KMS-11 (cell line): ENCODE results near the gene SPRED1.

ENCODE experiments used
- H2AFZ ChIP-seq: fragments of 200-600 bp; sonication (generic); 2 replicates; pipeline ENCODE4 v1.6.1; 2016; ENCODE audit warnings: antibody characterized with exemption, mixed run types, low read depth
- H3K27ac ChIP-seq: fragments of 200-600 bp; sonication (generic); 2 replicates; pipeline ENCODE4 v1.6.1; 2016; ENCODE audit warnings: mild to moderate bottlenecking, mixed run types
- H3K27me3 ChIP-seq: fragments of 200-600 bp; sonication (generic); 2 replicates; pipeline ENCODE4 v1.6.1; 2017; ENCODE audit warnings: mild to moderate bottlenecking, low read depth, mixed run types, moderate library complexity; ENCODE audit not compliant: insufficient read depth
- H3K36me3 ChIP-seq: fragments of 200-600 bp; sonication (generic); 2 replicates; pipeline ENCODE4 v1.6.1; 2017; ENCODE audit warnings: mild to moderate bottlenecking, mixed run types; ENCODE audit not compliant: insufficient read depth
- H3K4me1 ChIP-seq: fragments of 200-600 bp; sonication (generic); 2 replicates; pipeline ENCODE4 v1.6.1; 2016; ENCODE audit warnings: mild to moderate bottlenecking, low read depth, mixed run types; ENCODE audit not compliant: poor library complexity, severe bottlenecking
- H3K4me2 ChIP-seq: fragments of 200-600 bp; sonication (generic); 2 replicates; pipeline ENCODE4 v1.7.0; 2016; ENCODE audit warnings: mild to moderate bottlenecking, mixed run types
- H3K4me3 ChIP-seq: fragments of 200-600 bp; sonication (generic); IDR thresholded peaks from 2 replicates; pipeline ENCODE4 v1.6.1; 2017; ENCODE audit warnings: low read depth, low read length, mixed read lengths; ENCODE audit not compliant: insufficient read depth
- H3K79me2 ChIP-seq: fragments of 200-600 bp; sonication (generic); 2 replicates; pipeline ENCODE4 v1.6.1; 2016; ENCODE audit warnings: low read depth, mixed run types; ENCODE audit not compliant: insufficient read depth
- H3K9ac ChIP-seq: fragments of 200-600 bp; sonication (generic); 2 replicates; pipeline ENCODE4 v1.6.1; 2016; ENCODE audit warnings: mild to moderate bottlenecking, mixed run types
- H4K20me1 ChIP-seq: fragments of 200-600 bp; sonication (generic); 2 replicates; pipeline ENCODE4 v1.6.1; 2016; ENCODE audit warnings: mild to moderate bottlenecking, mixed run types; ENCODE audit not compliant: insufficient read depth
- TF ChIP-seq, protein P1 (sequence below): fragments of 200-600 bp; sonication (generic); conservative IDR thresholded peaks from 2 replicates; pipeline ENCODE4 v1.6.1; 2017; ENCODE audit warnings: low read depth, mild to moderate bottlenecking, antibody characterized with exemption, low read length, moderate library complexity, mixed read lengths

The SPRED1 gene

DNA sequence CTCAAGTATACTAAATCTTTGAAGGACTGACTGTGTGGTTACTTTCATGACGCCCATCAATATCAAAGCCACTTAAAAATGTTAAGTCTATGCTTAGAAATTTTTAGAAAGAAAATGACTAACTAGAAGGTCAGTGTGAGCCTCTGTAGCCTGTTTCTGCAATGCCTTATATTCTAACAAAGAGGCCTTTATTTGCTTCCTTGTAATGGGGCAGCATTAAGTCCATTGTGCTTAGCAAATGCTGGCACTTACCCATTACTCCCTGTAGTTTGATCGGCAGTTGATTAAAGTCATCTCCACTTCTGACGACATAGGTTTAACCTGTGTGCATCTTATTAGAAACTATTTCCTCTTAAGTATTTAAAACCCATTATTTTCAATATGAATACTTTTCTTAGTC is 109.7 kb downstream of the SPRED1 start:
- TF ChIP-seq, protein P1, sequence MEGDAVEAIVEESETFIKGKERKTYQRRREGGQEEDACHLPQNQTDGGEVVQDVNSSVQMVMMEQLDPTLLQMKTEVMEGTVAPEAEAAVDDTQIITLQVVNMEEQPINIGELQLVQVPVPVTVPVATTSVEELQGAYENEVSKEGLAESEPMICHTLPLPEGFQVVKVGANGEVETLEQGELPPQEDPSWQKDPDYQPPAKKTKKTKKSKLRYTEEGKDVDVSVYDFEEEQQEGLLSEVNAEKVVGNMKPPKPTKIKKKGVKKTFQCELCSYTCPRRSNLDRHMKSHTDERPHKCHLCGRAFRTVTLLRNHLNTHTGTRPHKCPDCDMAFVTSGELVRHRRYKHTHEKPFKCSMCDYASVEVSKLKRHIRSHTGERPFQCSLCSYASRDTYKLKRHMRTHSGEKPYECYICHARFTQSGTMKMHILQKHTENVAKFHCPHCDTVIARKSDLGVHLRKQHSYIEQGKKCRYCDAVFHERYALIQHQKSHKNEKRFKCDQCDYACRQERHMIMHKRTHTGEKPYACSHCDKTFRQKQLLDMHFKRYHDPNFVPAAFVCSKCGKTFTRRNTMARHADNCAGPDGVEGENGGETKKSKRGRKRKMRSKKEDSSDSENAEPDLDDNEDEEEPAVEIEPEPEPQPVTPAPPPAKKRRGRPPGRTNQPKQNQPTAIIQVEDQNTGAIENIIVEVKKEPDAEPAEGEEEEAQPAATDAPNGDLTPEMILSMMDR = no peak
- no peaks in the 10 kb centered on the region for H3K79me2 ChIP-seq
- H3K27me3 ChIP-seq = no peaks in the 10 kb centered on the region
- no peak overlapping the region for H3K4me2 ChIP-seq
- H3K27ac ChIP-seq = no peak overlapping the region
- H3K4me3 ChIP-seq = no peak overlapping the region
- no peak overlapping the region for H3K9ac ChIP-seq
- H2AFZ ChIP-seq = no peak overlapping the region
- H3K4me1 ChIP-seq = peaks cover 2% of the 10 kb centered on the region
- no peaks in the 10 kb centered on the region for H4K20me1 ChIP-seq
- no peaks in the 10 kb centered on the region for H3K36me3 ChIP-seq

DNA sequence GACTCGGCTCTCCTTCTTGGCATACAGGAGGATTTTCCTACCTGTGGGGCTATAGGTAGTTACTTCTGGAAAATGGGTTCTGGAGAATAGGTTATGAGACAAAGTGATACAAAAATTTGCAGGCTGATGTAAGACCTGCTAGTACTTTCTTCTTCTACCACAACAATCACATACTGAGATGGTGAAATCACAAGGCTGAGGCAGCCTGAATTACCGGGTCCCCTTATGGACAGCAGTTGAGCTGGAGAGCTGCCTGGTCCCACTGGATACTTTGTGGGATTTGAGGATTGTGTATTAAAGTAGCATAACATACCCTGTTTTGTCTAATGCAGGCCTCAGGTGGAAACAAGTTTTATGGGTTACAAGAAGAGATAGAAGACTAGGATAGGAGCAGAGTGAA is 114.8 kb downstream of the SPRED1 start:
- H3K27ac ChIP-seq = no peak overlapping the region
- H3K4me3 ChIP-seq = no peak overlapping the region
- H2AFZ ChIP-seq = no peak overlapping the region
- H3K27me3 ChIP-seq = no peaks in the 10 kb centered on the region
- H3K36me3 ChIP-seq = no peaks in the 10 kb centered on the region
- peaks cover 5% of the 10 kb centered on the region for H3K4me1 ChIP-seq
- no peaks in the 10 kb centered on the region for H3K79me2 ChIP-seq
- TF ChIP-seq, protein P1 = no peak
- no peak overlapping the region for H3K9ac ChIP-seq
- no peak overlapping the region for H3K4me2 ChIP-seq
- H4K20me1 ChIP-seq = no peaks in the 10 kb centered on the region

DNA sequence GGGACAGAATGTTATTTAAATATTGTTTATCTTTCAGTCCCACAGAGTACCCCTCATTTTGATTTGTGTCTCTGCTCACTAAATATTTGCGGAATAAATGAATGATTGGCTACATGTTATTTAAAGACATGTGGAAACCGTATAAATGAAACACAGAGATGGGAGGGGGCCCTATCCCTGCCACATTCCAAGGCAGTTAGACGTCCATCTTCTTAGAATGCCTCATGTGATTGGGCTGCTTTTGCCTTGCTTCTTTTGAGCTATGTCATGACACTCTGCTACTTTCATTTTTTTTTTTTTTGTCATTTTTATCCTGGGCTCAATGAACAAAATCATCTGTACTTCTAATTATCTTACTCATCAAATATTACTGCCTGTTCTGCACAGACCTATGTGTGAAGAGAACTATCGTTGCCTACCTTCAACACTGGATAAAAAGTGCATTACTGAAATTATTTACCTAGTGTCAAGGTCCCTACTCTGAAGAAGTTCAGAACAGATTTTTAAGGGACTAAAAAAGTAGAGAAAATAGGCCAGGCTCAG is 117.4 kb downstream of the SPRED1 start:
- Histone ChIP-seq H3K27me3 (no peaks in the 10 kb centered on the region), H2AFZ (no peak overlapping the region), H3K4me2 (no peak overlapping the region), H3K4me3 (no peak overlapping the region), H3K27ac (no peak overlapping the region), H3K4me1 (peaks cover 5% of the 10 kb centered on the region), H3K79me2 (no peaks in the 10 kb centered on the region), H3K9ac (no peak overlapping the region), H4K20me1 (no peaks in the 10 kb centered on the region), H3K36me3 (no peaks in the 10 kb centered on the region)
- TF ChIP-seq, protein P1 = no peak

DNA sequence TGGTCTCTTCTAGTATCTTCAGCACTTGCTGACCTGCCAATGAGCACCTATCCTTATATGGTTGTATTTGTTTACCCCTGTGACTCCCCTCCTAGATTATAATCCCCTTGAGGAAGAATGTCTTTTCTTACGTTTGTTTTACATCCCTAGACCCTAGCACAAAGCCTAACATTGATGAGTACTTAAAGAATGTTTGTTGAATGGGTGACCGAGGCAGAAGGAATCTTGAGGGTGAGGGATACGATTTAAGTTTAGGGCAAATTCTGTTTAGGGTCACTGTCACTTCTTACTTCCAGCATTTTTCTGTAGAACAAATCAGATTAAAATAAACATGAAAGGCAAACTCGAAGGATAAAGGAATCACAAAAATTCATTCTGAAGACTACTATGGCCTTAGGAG is 120.4 kb downstream of the SPRED1 start:
- H3K4me2 ChIP-seq = no peak overlapping the region
- TF ChIP-seq, protein P1 = no peak
- H3K27ac ChIP-seq = no peak overlapping the region
- H3K4me3 ChIP-seq = no peak overlapping the region
- no peaks in the 10 kb centered on the region for H3K4me1 ChIP-seq
- H3K27me3 ChIP-seq = no peaks in the 10 kb centered on the region
- H3K36me3 ChIP-seq = no peaks in the 10 kb centered on the region
- no peaks in the 10 kb centered on the region for H3K79me2 ChIP-seq
- no peak overlapping the region for H3K9ac ChIP-seq
- no peak overlapping the region for H2AFZ ChIP-seq
- no peaks in the 10 kb centered on the region for H4K20me1 ChIP-seq

DNA sequence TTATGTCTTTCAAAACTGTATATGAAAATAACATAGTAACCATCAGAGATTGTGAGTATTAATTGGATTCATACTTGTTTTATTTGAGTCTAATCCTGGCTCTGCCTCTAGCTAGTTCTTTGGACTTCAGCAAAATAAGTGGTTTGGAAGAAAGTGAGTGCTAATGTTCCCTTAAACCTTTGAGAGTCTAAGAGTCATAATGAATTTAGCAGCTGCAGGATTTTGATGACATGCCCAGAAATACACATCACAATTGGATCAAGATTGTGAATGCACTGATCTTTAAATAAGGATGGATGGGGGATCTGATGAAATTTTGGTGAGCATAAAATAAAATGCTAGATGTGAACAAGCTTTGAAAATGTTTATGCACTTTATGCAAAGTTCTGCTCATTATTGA is 121.4 kb downstream of the SPRED1 start:
- Histone ChIP-seq H4K20me1 (no peaks in the 10 kb centered on the region), H3K4me2 (no peak overlapping the region), H3K4me3 (no peak overlapping the region), H3K27ac (no peak overlapping the region), H3K9ac (no peak overlapping the region), H3K27me3 (no peaks in the 10 kb centered on the region), H2AFZ (no peak overlapping the region), H3K36me3 (no peaks in the 10 kb centered on the region), H3K79me2 (no peaks in the 10 kb centered on the region), H3K4me1 (no peaks in the 10 kb centered on the region)
- TF ChIP-seq, protein P1 = no peak
